A673 (cell line): ENCODE results near the gene RPS6KA5. TPM values are rescaled to one million over a fixed set of nuclear protein-coding genes. Genes with fewer than 3 reads are reported as not detected.
A peak's percentile ranks its signal among the peaks of the same experiment; 100 is the strongest.

ENCODE experiments used
- BruUV-seq: library from RNA; stranded (reverse); fragments of 400-500 nt; replicated peaks from 2 replicates; lab custom pipeline; 2021; lab: Mats Ljungman, UMichigan
- CTCF ChIA-PET: fragments of 300-600 bp; sonication (Branson Sonifier 250); formaldehyde crosslinking; loops from one replicate; lab custom pipeline; 2022; ENCODE audit warnings: antibody characterized with exemption; lab: Charles Lee
- POLR2A ChIA-PET: fragments of 300-600 bp; sonication (Branson Sonifier 250); formaldehyde crosslinking; loops from one replicate; lab custom pipeline; 2022; ENCODE audit warnings: antibody characterized with exemption; ENCODE audit not compliant: low non-redundant PET; lab: Charles Lee
- DNase-seq: peaks from one replicate; pipeline ENCODE4 v3.0.0-alpha.2; 2015; ENCODE audit warnings: low spot score
- H3K27ac ChIP-seq: fragments of 200-600 bp; sonication (generic); 2 replicates; pipeline ENCODE4 v1.5.1; 2016; ENCODE audit warnings: mixed run types, low read depth, mild to moderate bottlenecking, mixed read lengths, antibody characterized with exemption, low read length; ENCODE audit not compliant: poor library complexity, severe bottlenecking
- H3K27me3 ChIP-seq: fragments of 200-600 bp; sonication (generic); replicated peaks from 2 replicates; pipeline ENCODE4 v1.6.1; 2017; ENCODE audit warnings: mixed run types, low read depth, mild to moderate bottlenecking, mixed read lengths, antibody characterized with exemption, low read length; ENCODE audit not compliant: insufficient read depth, poor library complexity
- H3K36me3 ChIP-seq: fragments of 200-600 bp; sonication (generic); 2 replicates; pipeline ENCODE4 v1.6.1; 2016; ENCODE audit warnings: mixed run types, mild to moderate bottlenecking, mixed read lengths, antibody characterized with exemption, low read length; ENCODE audit not compliant: insufficient read depth, poor library complexity, severe bottlenecking
- H3K4me1 ChIP-seq: fragments of 200-600 bp; sonication (generic); 2 replicates; pipeline ENCODE4 v1.6.1; 2017; ENCODE audit warnings: mixed run types, mild to moderate bottlenecking, mixed read lengths, antibody characterized with exemption, low read length; ENCODE audit not compliant: insufficient read depth, poor library complexity, severe bottlenecking
- H3K4me3 ChIP-seq: fragments of 200-600 bp; sonication (generic); 2 replicates; pipeline ENCODE4 v1.5.1; 2016; ENCODE audit warnings: low read depth, mixed run types, mild to moderate bottlenecking, mixed read lengths, low read length; ENCODE audit not compliant: poor library complexity, severe bottlenecking
- H3K9me3 ChIP-seq: fragments of 200-600 bp; sonication (generic); 2 replicates; pipeline ENCODE4 v1.6.1; 2016; ENCODE audit warnings: mixed run types, low read depth, mild to moderate bottlenecking, mixed read lengths, antibody characterized with exemption, low read length; ENCODE audit not compliant: poor library complexity, severe bottlenecking
- EZH2 ChIP-seq: fragments of 200-600 bp; sonication (generic); IDR thresholded peaks from 2 replicates; pipeline ENCODE4 v1.6.1; 2017; ENCODE audit warnings: borderline replicate concordance, low read depth, mild to moderate bottlenecking, mixed read lengths, antibody characterized with exemption, low read length; ENCODE audit not compliant: poor library complexity, severe bottlenecking
- intact Hi-C: fragments of 100-400 bp; cut with micrococcal nuclease; formaldehyde crosslinking; loops from one replicate; pipeline ENCODE4 v1.10.0; 2022; ENCODE audit not compliant: unreplicated experiment
- total RNA-seq: library from RNA; stranded (reverse); gene quantifications from 2 replicates; pipeline ENCODE4 v1.2.3, GENCODE V29; 2021
- TF ChIP-seq, protein P1 (sequence below): fragments of 300-800, 200-600 bp; sonication (generic); conservative IDR thresholded peaks from 2 replicates; pipeline ENCODE4 v1.5.1; 2017; ENCODE audit warnings: low read depth, mild to moderate bottlenecking, antibody characterized with exemption, low read length, moderate library complexity, mixed read lengths

RPS6KA5 gene
- total RNA-seq, 1 experiment from 2014 or later = 7.6 TPM

DNA sequence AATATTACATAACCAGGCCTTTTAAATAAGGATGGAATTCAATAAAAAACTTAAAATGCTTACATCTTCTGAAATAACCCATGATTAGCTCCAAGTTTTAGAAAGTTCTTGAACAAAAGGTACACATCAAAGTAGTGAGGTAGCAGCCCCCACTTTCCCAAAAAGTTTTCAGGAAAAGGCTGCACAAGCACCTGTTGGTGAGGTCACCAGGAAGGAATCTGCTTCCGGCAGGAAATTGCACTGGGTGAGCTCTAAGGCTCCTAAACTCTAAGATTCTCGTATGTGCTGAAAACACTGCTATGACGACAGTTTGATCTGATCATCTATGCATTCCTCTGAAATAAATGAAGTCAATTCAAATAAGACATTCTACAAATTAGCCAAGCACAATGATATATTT, 210.0 kb downstream of the RPS6KA5 start:
- TF ChIP-seq, protein P1, sequence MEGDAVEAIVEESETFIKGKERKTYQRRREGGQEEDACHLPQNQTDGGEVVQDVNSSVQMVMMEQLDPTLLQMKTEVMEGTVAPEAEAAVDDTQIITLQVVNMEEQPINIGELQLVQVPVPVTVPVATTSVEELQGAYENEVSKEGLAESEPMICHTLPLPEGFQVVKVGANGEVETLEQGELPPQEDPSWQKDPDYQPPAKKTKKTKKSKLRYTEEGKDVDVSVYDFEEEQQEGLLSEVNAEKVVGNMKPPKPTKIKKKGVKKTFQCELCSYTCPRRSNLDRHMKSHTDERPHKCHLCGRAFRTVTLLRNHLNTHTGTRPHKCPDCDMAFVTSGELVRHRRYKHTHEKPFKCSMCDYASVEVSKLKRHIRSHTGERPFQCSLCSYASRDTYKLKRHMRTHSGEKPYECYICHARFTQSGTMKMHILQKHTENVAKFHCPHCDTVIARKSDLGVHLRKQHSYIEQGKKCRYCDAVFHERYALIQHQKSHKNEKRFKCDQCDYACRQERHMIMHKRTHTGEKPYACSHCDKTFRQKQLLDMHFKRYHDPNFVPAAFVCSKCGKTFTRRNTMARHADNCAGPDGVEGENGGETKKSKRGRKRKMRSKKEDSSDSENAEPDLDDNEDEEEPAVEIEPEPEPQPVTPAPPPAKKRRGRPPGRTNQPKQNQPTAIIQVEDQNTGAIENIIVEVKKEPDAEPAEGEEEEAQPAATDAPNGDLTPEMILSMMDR = no peak
- TF ChIP-seq EZH2 = no peak
- H3K4me3 ChIP-seq = no peak overlapping the region
- DNase-seq = peak; percentile 26
- ChIA-PET POLR2A (no interaction called here), CTCF (no interaction called here)
- H3K9me3 ChIP-seq = no peaks in the 10 kb centered on the region
- BruUV-seq = no TSS peak
- intact Hi-C loops = no loop called here
- H3K27me3 ChIP-seq = no peaks in the 10 kb centered on the region
- H3K4me1 ChIP-seq = no peaks in the 10 kb centered on the region
- no peak overlapping the region for H3K27ac ChIP-seq
- no peaks in the 10 kb centered on the region for H3K36me3 ChIP-seq

GRCh38 chr14:90849787-90850444, 210.5 kb downstream of the RPS6KA5 start:
- H3K4me3 ChIP-seq = no peak overlapping the region
- H3K27ac ChIP-seq = no peak overlapping the region
- no peak for TF ChIP-seq EZH2
- TF ChIP-seq, protein P1 = no peak
- DNase-seq = no peak
- no peaks in the 10 kb centered on the region for H3K27me3 ChIP-seq
- H3K36me3 ChIP-seq = no peaks in the 10 kb centered on the region
- ChIA-PET POLR2A (no interaction called here), CTCF (no interaction called here)
- intact Hi-C loops = no loop called here
- no TSS peak for BruUV-seq
- H3K4me1 ChIP-seq = no peaks in the 10 kb centered on the region
- no peaks in the 10 kb centered on the region for H3K9me3 ChIP-seq

GRCh38 chr14:90848944-90849731, 211.3 kb downstream of the RPS6KA5 start:
- intact Hi-C loops = no loop called here
- Histone ChIP-seq H3K27ac (no peak overlapping the region), H3K4me1 (no peaks in the 10 kb centered on the region), H3K4me3 (no peak overlapping the region), H3K9me3 (no peaks in the 10 kb centered on the region), H3K27me3 (no peaks in the 10 kb centered on the region), H3K36me3 (no peaks in the 10 kb centered on the region)
- no TSS peak for BruUV-seq
- CTCF ChIA-PET = no interaction called here
- TF ChIP-seq, protein P1 = no peak
- TF ChIP-seq EZH2 = no peak
- POLR2A ChIA-PET = no interaction called here
- no peak for DNase-seq
